HG02852 (cell line): ENCODE results near the gene FBXO28.
A peak's percentile ranks its signal among the peaks of the same experiment; 100 is the strongest.

Source experiments
- ATAC-seq: cut with Tn5 transposase; IDR thresholded peaks from one replicate; pipeline ENCODE4 v1.9.1; 2021; ENCODE audit warnings: mild to moderate bottlenecking, moderate library complexity; ENCODE audit not compliant: unreplicated experiment

FBXO28 gene

DNA sequence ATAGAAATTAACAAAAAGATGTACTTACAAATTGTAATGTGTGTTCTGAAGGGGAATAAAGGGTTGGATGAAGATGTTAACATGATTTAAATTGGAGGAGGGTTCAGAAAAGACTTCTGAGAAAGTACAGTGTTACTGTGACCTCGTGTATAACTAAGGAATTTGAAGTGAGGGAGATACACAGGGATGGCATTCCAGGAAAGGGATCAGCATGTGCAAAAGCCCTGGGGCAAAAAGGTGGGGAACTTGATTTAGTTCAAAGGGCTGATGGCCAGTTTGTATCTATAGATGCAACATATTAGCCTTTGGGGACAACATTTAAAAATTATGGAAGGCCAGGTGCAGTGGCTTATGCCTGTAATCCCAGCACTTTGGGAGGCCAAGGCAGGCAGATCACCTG, 35.8 kb downstream of the FBXO28 start:
- no peak for ATAC-seq

DNA sequence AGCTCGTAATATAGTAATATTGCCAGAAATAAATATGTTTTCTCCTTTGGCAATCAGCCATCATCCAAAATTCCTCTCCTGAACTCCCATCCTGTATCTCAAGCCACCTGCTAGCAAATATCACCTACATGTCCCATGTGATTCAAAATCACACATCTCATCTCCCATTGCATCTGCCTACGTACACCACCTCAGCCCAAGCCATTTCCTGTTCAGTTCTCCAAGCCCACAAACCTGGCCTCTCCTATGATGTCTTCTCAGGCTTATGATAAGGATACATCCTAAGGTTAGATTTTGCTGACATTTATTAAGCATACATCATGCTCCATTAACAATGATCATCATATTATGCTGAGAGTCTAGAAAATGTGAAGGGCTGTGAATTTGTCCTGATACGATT, 37.2 kb downstream of the FBXO28 start:
- ATAC-seq: no peak

DNA sequence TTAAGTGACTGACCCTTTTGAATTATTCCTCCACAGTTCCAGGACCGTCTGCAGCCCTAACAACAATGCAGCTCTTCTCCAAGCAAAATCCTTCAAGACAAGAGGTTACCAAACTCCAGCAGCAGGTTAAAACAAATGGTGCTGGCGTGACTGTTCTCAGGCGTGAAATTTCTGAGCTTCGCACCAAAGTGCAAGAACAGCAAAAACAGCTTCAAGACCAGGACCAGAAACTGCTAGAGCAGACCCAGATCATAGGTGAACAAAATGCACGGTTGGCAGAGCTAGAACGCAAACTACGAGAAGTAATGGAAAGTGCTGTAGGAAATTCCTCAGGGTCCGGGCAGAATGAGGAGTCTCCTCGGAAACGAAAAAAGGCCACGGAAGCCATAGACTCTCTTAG, 43.4 kb downstream of the FBXO28 start:
- ATAC-seq: no peak

DNA sequence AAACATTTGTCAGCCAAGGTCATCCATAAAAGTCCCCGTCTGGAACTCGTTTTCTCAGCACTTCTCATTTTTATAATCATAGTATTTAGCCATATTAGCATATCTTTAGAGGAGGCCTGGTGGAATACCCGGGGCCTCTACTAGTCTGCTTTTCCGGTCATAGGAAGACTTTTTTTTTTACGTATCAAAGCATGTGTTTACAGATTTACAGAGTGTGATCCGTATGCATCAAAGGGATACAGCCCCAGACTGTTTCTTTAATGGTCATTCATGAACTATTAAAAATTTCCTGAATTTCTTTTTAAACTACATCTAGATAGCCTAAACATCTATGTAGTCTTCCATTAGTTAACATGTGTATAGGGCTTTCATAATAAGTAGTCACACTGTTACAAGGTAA, 45.6 kb downstream of the FBXO28 start:
- ATAC-seq: no peak

DNA sequence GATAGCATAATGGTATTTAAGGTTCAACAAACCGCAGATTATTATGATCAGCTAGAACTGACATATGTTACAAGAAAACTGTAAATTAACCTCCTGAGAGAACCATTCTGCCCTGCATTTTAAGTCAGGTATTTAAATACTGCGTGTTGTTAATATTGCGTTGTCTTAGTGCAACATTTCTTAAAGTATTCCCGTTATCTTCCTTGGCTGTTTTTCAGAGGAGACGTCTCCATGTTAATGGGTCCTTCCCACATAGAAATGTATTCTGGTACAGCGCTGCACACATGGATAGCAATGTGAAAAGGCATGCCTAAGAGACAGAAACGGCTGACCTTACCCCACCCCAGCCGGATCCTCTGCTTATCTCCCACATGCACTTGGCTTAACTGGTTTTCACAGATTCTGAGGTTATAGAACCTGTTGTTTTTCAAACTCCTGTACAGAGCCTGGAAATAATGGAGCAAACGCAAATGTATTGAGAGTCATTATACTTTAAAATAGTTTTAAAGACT, 46.3 kb downstream of the FBXO28 start:
- no peak for ATAC-seq

DNA sequence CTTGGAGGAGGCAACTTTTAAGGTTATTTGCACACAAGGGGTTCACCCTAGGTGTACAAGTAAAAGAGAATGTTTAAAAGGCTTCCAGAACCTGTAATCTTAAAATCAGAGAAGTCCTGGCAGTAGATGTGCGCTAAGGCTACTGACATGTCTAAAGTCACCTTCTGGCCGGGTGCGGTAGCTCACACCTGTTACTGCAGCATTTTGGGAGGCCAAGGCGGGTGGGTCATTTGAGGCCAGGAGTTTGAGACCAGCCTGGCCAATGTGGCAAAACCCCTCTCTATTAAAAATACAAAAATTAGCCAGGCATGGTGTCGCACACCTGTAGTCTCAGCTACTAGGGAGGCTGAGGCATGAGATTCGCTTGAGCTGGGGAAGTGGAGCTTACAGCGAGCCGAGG, 48.9 kb downstream of the FBXO28 start:
- no peak for ATAC-seq

DNA sequence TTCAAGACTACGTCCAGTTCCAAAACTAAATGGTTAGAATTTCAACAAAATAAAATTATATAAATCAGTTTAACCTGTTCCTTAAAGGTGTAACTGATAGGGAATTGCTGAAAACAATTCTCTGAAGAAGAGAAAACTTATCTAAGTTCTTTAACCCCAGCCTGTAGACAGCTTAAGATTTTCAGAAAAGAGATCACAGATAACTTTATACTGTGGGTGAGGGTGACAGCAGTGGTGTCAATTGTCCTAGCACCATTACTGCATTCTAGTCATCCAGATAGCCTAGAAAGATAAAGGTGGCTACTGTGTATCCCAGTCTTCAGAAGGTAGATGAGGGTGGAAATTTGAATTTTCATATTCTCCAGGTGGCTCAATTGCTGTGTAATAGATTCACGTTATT, 49.4 kb downstream of the FBXO28 start:
- ATAC-seq: no peak

DNA sequence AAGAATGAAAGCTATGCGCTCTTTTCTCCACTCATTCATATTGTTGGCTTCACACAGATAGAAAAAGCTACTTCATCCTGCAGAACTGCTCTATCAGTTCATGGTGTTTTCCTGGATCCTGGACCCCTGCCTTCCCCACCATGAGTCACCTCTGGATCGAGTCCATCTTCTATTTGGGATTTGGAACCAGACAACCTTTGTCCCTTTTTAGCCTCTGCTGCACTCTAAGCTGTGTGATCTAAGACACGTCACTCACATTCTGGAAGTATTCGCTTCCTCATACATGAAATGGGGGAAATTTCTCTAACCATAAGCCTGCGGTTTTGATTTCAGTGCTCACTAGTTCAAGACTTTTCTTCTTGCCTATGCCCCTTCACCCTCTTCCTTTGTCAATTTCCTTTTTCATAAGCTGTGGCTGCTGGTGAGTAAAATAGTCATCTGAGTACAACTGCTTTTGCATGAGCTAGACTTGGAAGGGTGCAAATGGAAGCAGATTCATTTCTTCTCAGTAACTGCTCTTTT, 55.0 kb downstream of the FBXO28 start:
- ATAC-seq: peak; percentile 96

DNA sequence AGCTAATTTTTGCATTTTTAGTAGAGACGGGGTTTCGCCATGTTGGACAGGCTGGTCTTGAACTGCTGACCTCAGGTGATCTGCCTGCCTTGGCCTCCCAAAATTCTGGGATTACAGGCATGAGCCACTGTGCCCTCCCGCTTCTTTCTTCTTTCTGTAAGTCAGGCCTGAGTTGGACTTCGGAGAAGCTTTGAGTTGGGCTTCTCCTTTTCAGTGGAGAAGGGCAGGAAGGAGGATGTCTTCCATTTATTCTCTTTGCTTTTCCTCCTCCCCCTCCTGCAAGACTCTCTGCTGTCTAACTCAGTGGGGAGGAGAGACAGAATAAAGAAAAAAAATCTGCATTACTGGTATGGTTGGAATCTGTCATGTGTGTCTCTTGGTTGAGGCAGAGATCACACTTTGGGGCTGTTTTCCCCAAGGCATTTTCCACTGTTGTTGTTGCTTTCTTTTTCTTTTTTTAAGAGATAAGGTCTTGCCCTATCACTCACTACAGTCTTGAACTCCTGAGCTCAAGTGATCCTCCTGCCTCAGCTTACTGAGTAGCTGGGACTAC, 55.9 kb downstream of the FBXO28 start:
- no peak for ATAC-seq

DNA sequence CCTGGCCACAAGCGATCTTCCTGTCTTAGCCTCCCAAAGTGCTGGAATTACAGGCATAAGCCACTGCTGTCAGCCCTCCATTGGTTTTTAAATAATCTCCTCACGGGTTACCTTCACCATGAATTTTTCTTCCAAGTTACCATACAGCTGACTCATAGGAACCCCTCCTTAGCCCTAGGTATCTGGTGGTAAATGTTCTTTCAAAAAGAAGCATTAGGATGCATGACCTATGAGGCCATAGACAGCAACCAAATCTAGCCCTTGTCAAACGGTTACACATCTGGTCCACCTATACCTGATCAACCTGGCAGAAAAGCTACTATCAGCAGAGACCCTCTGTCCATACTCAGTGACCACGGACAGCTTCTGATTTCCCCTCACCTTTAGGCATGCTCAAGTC, 56.4 kb downstream of the FBXO28 start:
- no peak for ATAC-seq

DNA sequence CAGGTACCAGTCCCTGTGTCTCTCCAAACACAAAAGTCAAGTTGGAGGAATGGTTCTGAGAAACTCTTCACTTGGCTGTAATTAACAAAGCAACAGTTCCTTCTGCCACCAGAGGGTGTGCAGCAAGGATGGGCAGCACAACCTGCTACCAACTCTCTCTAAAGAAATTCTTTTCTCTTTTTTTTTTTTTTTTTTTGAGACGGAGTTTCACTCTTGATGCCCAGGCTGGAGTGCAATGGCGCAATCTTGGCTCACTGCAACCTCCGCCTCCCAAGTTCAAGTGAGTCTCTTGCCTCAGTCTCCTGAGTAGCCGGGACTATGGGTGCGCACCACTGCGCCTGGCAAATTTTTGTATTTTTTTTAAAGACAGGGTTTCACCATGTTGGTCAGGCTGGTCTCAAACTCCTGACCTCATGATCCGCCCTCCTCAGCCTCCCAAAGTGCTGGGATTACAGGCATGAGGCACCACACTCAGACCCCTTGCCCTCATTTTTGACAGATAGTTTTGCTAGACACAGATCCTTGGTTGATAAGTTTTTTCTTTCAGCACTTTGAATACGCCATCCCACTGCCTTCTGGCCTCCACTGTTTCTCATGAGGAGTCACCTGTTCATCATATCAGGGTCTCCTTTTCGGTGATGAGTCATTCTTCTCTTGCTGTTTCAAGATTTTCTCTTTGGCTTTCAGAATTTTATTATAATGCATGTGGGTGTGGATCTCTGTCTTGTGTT, 57.0 kb downstream of the FBXO28 start:
- ATAC-seq: no peak

DNA sequence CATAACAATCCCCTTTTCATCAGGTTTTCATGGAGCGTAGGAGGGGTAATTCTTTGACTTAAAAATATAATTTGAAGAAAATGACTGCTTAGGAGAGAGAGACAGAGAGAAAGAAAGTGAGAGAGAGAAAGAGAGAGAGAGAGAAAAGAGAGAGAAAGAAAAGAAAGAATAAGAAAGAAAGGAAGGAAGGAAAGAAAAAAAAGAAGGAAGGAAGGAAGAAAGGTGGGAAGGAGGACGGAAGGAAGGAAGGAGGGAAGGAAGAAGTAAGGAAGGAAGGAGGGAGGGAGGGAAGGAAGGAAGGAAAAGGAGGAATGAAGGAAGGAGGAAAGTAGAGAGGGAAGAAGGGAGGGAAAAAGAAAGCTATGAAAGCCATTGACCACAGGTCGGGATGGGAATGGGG, 58.3 kb downstream of the FBXO28 start:
- ATAC-seq: no peak

DNA sequence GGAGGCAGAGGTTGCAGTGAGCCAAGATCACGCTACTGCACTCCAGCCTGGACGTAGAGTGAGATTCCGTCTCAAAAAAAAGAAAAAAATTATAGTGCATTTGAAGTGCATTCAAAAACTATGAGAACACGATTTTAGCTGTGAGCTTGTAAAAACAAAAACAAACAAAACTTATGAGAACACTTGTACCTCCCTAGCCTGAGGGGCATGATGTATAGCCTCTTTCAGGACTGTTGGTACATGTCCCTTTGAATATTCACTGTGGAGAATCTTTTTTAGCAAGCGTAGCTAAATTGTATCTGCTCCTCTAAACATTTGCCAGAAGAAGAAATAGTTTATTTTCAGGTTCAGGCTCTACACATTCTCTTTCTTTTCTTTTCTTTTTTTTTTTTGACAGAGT, 59.6 kb downstream of the FBXO28 start:
- no peak for ATAC-seq

DNA sequence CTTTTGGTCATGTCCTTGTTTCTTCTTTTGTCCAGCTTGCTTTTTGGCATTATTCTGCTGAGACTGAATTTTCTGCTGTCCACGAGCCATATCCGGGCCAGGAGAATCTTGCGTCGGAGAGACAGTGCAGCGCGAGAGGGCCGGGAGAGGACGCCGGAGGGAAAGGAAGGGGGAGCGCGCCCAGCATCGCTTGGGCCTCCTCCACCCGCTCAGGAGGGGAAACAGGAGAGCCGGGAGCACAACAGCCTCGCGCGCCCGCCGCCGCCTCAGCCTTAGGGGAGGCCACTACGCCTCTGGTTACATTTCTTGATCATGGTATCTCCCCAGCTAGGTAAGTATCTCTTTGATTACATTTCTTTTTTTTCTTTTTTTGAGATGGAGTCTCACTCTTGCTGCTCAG, 61.7 kb downstream of the FBXO28 start:
- ATAC-seq: no peak

DNA sequence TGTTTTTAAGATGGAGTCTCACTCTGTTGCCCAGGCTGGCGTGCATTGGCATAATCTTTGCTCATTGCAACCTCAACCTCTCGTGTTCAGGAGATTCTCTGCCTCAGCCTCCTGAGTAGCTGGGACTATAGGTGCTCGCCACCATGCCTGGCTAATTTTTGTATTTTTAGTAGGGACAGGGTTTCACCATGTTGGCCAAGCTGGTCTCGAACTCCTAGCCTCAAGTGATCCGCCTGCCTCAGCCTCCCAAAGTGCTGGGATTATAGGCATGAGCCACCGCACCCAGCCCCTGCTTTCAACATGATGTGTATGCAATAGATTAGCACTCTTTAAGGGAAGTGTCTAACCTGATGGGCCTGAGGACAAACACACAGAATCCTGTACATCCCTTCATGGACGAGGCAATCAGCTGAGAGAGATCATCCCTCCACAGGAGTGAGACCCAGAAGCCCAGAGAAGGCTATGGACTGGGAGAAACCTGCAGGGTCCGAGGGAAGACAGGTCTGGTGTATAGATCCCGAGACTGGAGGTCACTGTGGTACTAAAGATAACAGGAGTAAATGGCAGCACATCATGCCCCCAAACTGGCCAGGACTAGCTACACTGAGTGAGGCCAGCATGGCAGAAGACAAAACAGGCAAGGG, 63.6 kb downstream of the FBXO28 start:
- no peak for ATAC-seq

DNA sequence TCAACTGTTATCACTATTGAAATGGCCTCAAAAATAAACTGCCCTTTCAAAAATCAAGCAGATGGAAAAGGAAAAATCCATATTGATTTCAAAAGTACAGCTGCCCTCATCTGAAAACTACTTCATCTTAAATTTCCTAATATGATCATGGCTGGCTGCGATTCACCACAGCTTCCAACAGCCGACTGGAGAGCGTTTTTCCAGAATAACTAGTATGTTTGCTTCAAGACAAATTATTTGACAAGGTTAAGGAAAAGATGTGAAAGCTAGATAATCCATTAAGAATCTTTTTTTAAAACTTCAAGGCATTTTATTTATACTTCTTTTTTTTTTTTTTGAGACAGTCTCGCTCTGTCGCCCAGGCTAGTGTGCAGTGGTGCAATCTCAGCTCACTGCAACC, 65.0 kb downstream of the FBXO28 start:
- ATAC-seq: no peak

DNA sequence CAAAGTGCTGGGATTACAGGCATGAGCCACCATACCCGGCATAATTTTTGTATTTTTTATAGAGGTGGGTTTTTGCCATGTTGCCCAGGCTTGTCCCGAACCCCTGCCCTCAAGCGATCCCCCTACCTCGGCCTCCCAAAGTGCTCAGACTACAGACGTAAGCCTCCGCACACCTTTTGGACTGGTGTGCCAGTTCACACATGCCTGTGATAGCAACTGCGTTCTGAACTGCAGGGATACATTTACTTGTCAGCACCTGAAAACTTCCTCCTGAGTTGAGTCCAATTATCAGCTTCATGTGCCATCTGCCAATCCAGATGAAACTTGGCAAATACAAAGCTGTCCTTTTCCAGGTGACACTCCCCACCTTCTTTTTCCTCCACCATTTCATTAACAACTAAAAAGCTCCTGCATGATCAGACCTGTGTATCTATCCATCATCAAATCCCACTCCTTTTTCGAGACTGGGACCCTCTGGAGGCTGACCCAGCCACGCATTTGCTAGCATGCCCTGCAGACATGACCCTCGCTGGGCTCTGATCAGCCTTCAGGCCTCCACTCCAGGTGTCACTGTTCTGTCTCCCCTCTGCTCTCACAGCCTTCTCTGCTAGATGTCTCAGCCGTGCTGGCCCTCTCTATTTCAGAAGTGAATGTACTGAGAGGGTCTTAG, 67.0 kb downstream of the FBXO28 start:
- ATAC-seq: no peak

DNA sequence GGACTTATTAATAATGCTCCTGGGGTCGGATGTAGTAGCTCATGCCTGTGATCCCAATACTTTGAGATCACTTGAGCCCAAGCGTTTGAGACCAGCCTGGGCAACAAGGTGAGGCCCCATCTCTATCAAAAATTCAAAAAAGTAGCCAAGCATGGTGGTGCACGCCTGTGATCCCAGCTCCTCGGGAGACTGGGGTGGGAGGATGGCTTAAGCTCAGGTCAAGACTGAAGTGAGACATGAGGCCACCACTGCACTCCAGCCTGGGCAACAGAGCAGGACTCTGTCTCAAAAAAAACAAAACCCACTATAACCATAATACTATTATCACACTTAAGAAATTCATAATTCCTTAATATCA, 67.5 kb downstream of the FBXO28 start:
- no peak for ATAC-seq

DNA sequence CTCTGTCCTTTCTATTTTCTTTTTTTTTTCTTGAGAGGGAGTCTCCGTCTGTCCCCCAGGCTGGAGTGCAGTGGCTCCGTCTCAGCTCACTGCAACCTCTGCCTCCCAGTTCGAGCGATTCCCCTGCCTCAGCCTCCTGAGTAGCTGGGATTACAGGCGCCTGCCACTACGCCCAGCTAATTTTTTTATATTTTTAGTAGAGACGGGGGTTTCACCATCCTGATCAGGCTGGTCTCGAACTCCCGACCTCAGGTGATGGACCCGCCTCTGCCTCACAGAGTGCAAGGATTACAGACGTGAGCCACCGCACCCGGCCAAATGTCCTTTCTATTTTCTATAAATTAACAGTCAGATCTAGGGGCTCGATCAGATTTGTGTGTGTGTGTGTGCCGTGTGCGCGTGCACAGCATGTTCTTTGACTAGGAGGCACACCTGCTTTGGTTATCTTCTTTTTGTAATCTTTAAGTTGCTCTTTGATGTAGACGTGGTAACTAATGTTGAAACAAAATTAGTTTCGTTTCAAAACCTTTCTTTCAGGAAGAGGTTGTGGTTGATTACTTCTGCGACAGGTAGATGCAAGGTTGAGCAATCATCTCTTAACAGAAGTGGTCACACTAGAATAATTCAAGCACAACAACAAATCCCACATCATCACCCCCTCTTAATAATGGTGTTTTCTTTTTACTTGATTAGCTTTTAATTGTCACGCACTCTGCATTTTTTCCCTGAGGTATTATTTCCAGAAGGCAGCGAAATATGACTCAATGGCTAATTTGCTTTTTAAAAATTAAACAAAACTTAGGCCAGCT, 68.3 kb downstream of the FBXO28 start:
- peak; percentile 46 for ATAC-seq

DNA sequence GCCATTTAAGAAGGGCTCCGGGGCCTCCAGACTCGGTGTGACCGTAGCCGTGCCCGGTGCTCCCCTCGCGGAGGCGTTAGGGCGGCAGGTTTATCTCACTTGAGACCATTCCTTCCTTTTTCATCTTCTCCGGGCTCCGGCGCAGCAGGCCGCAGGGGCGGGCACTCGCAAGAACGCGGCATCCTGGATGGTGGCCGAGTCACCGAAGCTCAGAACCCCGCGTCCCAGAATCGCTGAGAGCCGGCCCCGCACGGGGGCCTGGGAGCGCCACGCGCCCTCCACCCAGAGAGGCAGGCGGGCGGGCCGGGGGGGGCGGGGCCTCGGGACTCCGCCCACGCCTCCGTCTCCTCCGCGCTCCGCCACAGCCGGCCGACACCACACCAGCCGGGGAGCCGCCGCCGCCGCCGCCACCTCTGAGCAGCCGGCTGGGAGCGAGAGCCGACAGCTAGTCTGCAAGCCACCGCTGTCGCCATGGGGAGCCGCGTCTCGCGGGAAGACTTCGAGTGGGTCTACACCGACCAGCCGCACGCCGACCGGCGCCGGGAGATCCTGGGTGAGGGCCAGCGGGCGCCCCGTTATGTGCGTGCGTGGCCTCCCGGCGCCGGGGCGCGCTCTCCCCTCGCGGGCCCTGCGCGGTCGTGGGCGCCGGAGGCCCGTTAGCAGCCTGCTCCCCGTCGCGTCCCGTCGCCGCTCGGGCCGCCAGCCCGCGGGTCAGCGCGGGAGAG, 69.1 kb downstream of the FBXO28 start, which contains the start of gene DEGS1:
Gene DEGS1 (plus strand): TSS at position 375 of the 725 bp plus-strand sequence. CDS start 97 bp downstream, at position 472.
- peak; percentile 64 for ATAC-seq
